Measurements from ENCODE around the gene DNAH2.

Gene DNAH2

DNA sequence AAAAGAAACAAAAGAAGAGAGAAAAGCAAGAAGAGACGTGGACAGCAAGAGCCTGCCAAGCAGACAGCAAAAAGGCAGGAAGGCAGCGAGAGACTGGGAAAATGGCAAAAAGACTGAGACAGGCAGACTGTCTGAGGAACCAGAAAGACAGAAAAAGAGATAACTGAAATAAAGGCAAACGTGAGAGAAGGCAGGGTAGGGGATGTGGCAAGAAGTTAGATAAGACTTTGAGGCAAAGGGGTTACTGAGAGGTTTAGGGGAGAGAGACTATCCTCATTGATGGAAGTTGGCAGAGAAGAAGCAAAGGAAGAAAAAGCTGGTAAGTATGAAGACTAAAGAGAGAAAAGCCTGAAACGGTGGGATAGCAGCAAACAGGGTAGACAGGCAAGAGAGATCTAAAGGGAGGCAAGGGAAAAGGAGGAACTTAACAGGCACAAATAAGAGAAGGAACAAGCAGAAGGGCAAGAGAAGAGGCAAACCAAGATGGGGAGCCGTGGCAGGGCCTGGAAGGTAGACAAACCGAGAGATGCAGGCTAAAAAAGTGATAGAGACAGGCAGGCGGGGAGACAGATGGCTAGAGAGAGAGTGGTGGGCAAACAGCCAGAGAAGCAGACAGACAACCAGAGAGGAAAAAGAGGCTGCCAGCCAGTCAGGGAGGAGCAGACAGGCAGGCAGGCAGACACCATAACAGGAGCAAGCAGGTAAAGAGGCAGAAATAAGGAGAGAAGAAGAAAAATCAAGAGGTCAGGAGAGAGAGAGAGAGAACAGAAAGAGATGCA, 163.9 kb downstream of the DNAH2 start:
- no peak for DNase-seq

GRCh38 chr17:7882068-7882467, 164.5 kb downstream of the DNAH2 start:
- DNase-seq = no peak

GRCh38 chr17:7882629-7883028, 165.1 kb downstream of the DNAH2 start:
- DNase-seq = no peak
